Measurements from ENCODE around the gene FAM186B. TPM values are rescaled to one million over a fixed set of nuclear protein-coding genes. Genes with fewer than 3 reads are reported as not detected.
"Not testable (repeated sequence)": the region's sequence is repeated elsewhere in the genome, so short reads cannot be mapped to it uniquely, and the experiment has no call there.

The FAM186B gene
- total and polyA plus RNA-seq, 7 experiments from 2014 or later, result 0.13 to 1.1 (median 0.31) TPM

DNA sequence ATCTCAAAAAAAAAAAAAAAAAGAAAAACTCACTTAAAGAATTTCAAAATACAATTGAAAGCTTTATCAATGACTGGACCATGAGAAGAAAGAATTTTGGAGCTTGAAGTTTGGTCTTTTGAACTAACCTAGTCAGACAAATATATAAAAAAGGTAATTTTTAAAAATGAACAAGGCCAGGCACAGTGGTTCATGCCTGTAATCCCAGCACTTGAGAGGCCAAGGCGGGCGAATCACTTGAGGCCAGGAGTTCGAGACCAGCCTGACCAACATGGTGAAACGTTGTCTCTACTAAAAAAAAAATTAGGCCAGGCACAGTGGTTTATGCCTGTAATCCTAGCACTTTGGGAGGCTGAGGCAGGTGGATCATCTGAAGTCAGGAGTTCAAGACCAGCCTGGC is 5.3 kb upstream of the FAM186B start:
- Mint-ChIP-seq H3K27me3 (peaks cover 10 to 24% (median 11%) of the 10 kb centered on the region in 5 donors), H3K9me3 (peaks cover 0 to 12% (median 2%) of the 10 kb centered on the region in 11 donors)
- H3K36me3 ChIP-seq (ENCODE audit: control insufficient read depth in 2 of 3, insufficient read depth in 3 of 3, low read length in 3 of 3); H3K4me3 Mint-ChIP-seq; H3K36me3 Mint-ChIP-seq; H3K4me1 Mint-ChIP-seq; H3K9me3 ChIP-seq (ENCODE audit: control insufficient read depth in 2 of 3, low read length in 3 of 3); H3K27ac Mint-ChIP-seq; H3K27ac ChIP-seq (ENCODE audit: low read depth, low read length); H3K4me1 ChIP-seq (ENCODE audit: control insufficient read depth in 2 of 2, insufficient read depth in 2 of 2, low read length in 2 of 2); intact Hi-C loops (cut with micrococcal nuclease); H3K4me3 ChIP-seq (ENCODE audit: low read length); H3K27me3 ChIP-seq (ENCODE audit: control insufficient read depth in 2 of 2, insufficient read depth in 2 of 2, low read length in 2 of 2); DNase-seq; ATAC-seq: not testable (repeated sequence)
- CTCF ChIA-PET, result interaction anchor here (0.6 to 0.7 kb wide), 2 partner anchors 32 to 34 kb away, joined by 3 read pairs; no protein-coding TSS in a partner anchor
- POLR2A ChIA-PET, result interaction anchor here (0.6 to 0.7 kb wide), 2 partner anchors 155 to 308 kb away, joined by 4 to 7 read pairs; no protein-coding TSS in a partner anchor

DNA sequence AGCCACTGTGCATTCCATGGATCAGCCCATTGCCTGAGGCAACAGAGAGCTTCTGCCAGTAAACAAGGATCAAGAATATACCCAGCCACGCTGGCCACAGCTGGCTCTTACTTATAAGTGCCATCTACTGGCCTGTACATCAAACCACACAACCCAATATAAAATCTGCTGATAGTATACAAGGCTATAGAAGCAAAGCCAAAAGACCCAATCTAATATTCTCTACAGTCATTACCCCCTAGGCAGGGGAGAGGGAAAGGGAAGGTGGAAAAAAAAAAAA is 4.4 kb upstream of the FAM186B start:
- Mint-ChIP-seq H3K4me1 (peaks cover 0 to 10% (median 2%) of the 10 kb centered on the region in 7 donors), H3K36me3 (peaks cover 0 to 8% (median 5%) of the 10 kb centered on the region in 5 donors), H3K27ac (no peak overlapping the region), H3K27me3 (peaks cover 10 to 17% (median 11%) of the 10 kb centered on the region in 5 donors), H3K4me3 (no peak overlapping the region), H3K9me3 (peaks cover 0 to 12% (median 2%) of the 10 kb centered on the region in 11 donors)
- intact Hi-C loops (cut with micrococcal nuclease), result no loop called here
- POLR2A ChIA-PET, result interaction anchor here (0.7 kb wide), 1 partner anchor 427 kb away, joined by 3 read pairs; no protein-coding TSS in a partner anchor
- no peaks in the 10 kb centered on the region for H3K27me3 ChIP-seq (ENCODE audit: control insufficient read depth in 2 of 2, insufficient read depth in 2 of 2, low read length in 2 of 2)
- CTCF ChIA-PET, result interaction anchor here (0.6 kb wide), 1 partner anchor 96 kb away, joined by 5 read pairs; no protein-coding TSS in a partner anchor
- no peak overlapping the region for H3K4me3 ChIP-seq (ENCODE audit: low read length)
- no peaks in the 10 kb centered on the region for H3K4me1 ChIP-seq (ENCODE audit: control insufficient read depth in 2 of 2, insufficient read depth in 2 of 2, low read length in 2 of 2)
- H3K36me3 ChIP-seq (ENCODE audit: control insufficient read depth in 2 of 3, insufficient read depth in 3 of 3, low read length in 3 of 3), result no peaks in the 10 kb centered on the region
- H3K27ac ChIP-seq (ENCODE audit: low read depth, low read length), result no peak overlapping the region
- no peak for ATAC-seq
- DNase-seq, result no peak
- no peaks in the 10 kb centered on the region for H3K9me3 ChIP-seq (ENCODE audit: control insufficient read depth in 2 of 3, low read length in 3 of 3)

DNA sequence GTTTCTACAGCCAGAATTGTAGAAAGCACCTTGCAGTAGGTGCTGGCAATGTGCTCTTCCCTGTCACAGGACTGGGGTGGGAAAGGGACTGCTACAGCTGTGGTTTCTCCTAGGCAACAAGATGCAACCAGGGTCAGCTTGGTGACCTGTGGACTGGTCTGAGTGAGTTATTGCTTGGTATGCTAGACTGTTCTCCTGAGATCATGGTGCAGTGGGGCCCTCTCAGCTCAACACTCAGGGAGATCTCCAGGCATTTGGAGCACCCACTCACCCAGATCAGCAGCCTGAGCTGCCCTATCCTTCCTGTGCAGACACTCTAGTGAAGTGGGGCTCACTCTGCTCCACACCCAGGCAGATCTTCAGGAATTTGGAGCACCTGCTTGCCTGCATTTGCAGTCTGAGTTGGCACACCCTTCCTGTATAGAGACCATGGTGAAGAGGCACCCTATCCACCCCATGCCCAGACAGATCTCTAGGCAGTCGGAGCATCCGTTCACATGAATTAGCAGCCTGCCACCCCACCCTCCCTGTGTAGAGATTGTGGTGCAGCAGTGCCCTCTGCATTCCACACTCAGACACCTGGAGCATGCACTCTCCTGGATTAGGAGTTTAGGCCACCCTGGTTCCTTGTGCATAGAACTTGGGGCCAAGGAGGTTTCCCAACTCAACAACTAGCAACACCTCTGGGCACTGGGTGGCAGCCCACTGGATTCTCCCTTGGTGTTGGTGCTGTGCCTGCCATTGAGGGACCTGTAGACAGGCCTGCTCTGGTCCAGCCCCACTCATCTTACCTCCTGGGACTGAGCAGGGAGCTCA is 3.8 kb upstream of the FAM186B start:
- Histone ChIP-seq H3K27me3 (ENCODE audit: control insufficient read depth in 2 of 2, insufficient read depth in 2 of 2, low read length in 2 of 2) (no peaks in the 10 kb centered on the region), H3K36me3 (ENCODE audit: control insufficient read depth in 2 of 3, insufficient read depth in 3 of 3, low read length in 3 of 3) (no peaks in the 10 kb centered on the region), H3K4me1 (ENCODE audit: control insufficient read depth in 2 of 2, insufficient read depth in 2 of 2, low read length in 2 of 2) (no peaks in the 10 kb centered on the region), H3K9me3 (ENCODE audit: control insufficient read depth in 2 of 3, low read length in 3 of 3) (no peaks in the 10 kb centered on the region), H3K4me3 (ENCODE audit: low read length) (no peak overlapping the region), H3K27ac (ENCODE audit: low read depth, low read length) (no peak overlapping the region)
- ATAC-seq (no peak), DNase-seq (no peak)
- ChIA-PET CTCF (interaction anchor here (0.6 kb wide), 1 partner anchor 96 kb away, joined by 5 read pairs; no protein-coding TSS in a partner anchor), POLR2A (interaction anchor here (0.5 kb wide), 1 partner anchor 12 kb away, joined by 3 read pairs; no protein-coding TSS in a partner anchor)
- intact Hi-C loops (cut with micrococcal nuclease), result no loop called here
- Mint-ChIP-seq H3K27ac (no peak overlapping the region), H3K9me3 (peaks cover 0 to 12% (median 2%) of the 10 kb centered on the region in 11 donors), H3K36me3 (peaks cover 0 to 8% (median 5%) of the 10 kb centered on the region in 5 donors), H3K27me3 (peaks cover 8 to 15% (median 11%) of the 10 kb centered on the region in 5 donors), H3K4me1 (peaks cover 0 to 10% (median 2%) of the 10 kb centered on the region in 7 donors), H3K4me3 (no peak overlapping the region)

DNA sequence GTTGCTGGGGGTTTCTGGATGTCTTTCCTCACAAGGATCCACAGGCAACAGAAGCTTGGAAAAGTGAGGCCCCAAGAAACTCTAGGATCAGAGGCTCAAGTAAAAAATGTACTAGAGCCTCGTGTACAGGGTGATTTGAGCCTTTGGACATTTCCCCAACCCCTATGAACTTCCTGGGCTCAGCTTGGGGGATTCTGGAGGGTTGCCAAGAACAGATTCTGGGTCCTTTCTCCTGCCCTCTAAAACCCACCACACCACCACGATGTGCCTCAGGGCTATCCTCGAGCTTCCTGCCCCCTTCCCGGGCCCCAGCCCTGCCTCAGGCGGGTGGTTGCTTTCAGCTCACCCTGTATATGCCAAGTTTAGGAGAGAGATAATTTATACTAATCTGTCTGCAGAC is 583 bp downstream of the FAM186B start:
- ATAC-seq (no peak), DNase-seq (no peak)
- H3K27ac ChIP-seq (ENCODE audit: low read depth, low read length), result no peak overlapping the region
- H3K4me1 Mint-ChIP-seq, result peaks cover 0 to 6% (median 2%) of the 10 kb centered on the region in 7 donors
- ChIA-PET POLR2A (no interaction called here), CTCF (interaction anchor here (0.6 kb wide), 1 partner anchor 94 kb away, joined by 3 read pairs; no protein-coding TSS in a partner anchor)
- no peak overlapping the region for H3K4me3 Mint-ChIP-seq
- peaks cover 0 to under 1% (median 0%) of the 10 kb centered on the region in 5 donors for H3K36me3 Mint-ChIP-seq
- intact Hi-C loops (cut with micrococcal nuclease), result no loop called here
- no peak overlapping the region for H3K27ac Mint-ChIP-seq
- no peaks in the 10 kb centered on the region for H3K36me3 ChIP-seq (ENCODE audit: control insufficient read depth in 2 of 3, insufficient read depth in 3 of 3, low read length in 3 of 3)
- H3K9me3 ChIP-seq (ENCODE audit: control insufficient read depth in 2 of 3, low read length in 3 of 3), result no peaks in the 10 kb centered on the region
- no peak overlapping the region for H3K4me3 ChIP-seq (ENCODE audit: low read length)
- H3K27me3 ChIP-seq (ENCODE audit: control insufficient read depth in 2 of 2, insufficient read depth in 2 of 2, low read length in 2 of 2), result no peaks in the 10 kb centered on the region
- H3K4me1 ChIP-seq (ENCODE audit: control insufficient read depth in 2 of 2, insufficient read depth in 2 of 2, low read length in 2 of 2), result no peaks in the 10 kb centered on the region
- H3K9me3 Mint-ChIP-seq, result peaks cover 0 to 3% (median 0%) of the 10 kb centered on the region in 11 donors
- peaks cover 0 to 7% (median 2%) of the 10 kb centered on the region in 5 donors for H3K27me3 Mint-ChIP-seq

DNA sequence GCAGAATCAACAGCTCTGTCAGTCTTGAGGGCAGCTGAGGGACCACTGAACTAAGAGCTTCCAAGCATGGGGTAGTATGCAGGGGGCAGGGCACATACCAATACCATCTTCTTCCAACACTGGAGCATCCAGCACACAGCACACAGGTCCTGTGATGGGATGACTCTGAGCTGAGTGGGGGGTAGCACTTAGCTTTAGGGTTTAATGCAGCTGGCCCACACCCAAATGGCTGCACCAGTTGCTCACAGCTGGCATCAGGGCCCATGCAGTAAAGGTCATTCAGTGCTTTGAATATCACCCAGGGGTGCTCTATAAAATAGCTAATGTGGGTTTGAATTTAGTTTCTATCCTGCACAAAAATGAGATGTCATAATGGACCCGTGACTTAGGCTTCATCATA is 1.7 kb downstream of the FAM186B start:
- peaks cover 0 to 2% (median 0%) of the 10 kb centered on the region in 11 donors for H3K9me3 Mint-ChIP-seq
- no peak for ATAC-seq
- POLR2A ChIA-PET, result no interaction called here

DNA sequence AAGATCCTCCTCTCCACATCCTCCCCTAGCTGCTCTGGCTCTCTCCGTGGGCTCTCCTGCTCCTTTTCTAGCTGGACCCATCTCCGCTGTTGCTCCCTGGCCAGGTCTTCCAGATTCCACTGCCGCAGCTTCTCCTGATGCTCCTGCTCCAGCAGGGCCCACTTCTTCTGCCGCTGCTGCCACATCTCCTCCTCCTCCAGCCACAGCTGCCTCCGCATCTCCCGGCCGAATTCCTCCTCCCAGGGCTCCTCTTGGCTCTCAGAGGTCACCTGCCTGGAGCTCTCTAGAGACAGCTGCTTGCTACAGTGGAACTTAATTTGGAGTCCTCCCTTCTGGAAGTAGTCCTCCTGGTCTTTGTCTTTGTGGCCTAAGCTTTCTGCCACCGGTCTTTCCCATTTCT is 5.5 kb downstream of the FAM186B start:
- POLR2A ChIA-PET, result no interaction called here
- H3K27ac Mint-ChIP-seq, result no peak overlapping the region
- ATAC-seq, result no peak
- DNase-seq, result no peak
- no peaks in the 10 kb centered on the region for H3K4me1 ChIP-seq (ENCODE audit: control insufficient read depth in 2 of 2, insufficient read depth in 2 of 2, low read length in 2 of 2)
- H3K9me3 Mint-ChIP-seq, result peaks cover 0 to 1% (median 0%) of the 10 kb centered on the region in 11 donors
- no peaks in the 10 kb centered on the region for H3K27me3 ChIP-seq (ENCODE audit: control insufficient read depth in 2 of 2, insufficient read depth in 2 of 2, low read length in 2 of 2)
- H3K27ac ChIP-seq (ENCODE audit: low read depth, low read length), result no peak overlapping the region
- H3K4me1 Mint-ChIP-seq, result peaks cover 0 to 3% (median under 1%) of the 10 kb centered on the region in 7 donors
- H3K4me3 ChIP-seq (ENCODE audit: low read length), result no peak overlapping the region
- no peaks in the 10 kb centered on the region for H3K9me3 ChIP-seq (ENCODE audit: control insufficient read depth in 2 of 3, low read length in 3 of 3)
- no peaks in the 10 kb centered on the region for H3K36me3 Mint-ChIP-seq
- H3K27me3 Mint-ChIP-seq, result no peaks in the 10 kb centered on the region
- no peaks in the 10 kb centered on the region for H3K36me3 ChIP-seq (ENCODE audit: control insufficient read depth in 2 of 3, insufficient read depth in 3 of 3, low read length in 3 of 3)
- intact Hi-C loops (cut with micrococcal nuclease), result no loop called here
- H3K4me3 Mint-ChIP-seq, result no peak overlapping the region
- CTCF ChIA-PET, result no interaction called here

More for the DNA sequence above, 1.7 kb downstream of the FAM186B start:
- no peak for DNase-seq
- H3K4me3 Mint-ChIP-seq, result no peak overlapping the region
- Histone ChIP-seq H3K4me1 (ENCODE audit: control insufficient read depth in 2 of 2, insufficient read depth in 2 of 2, low read length in 2 of 2) (no peaks in the 10 kb centered on the region), H3K27ac (ENCODE audit: low read depth, low read length) (no peak overlapping the region), H3K4me3 (ENCODE audit: low read length) (no peak overlapping the region), H3K9me3 (ENCODE audit: control insufficient read depth in 2 of 3, low read length in 3 of 3) (no peaks in the 10 kb centered on the region), H3K36me3 (ENCODE audit: control insufficient read depth in 2 of 3, insufficient read depth in 3 of 3, low read length in 3 of 3) (no peaks in the 10 kb centered on the region), H3K27me3 (ENCODE audit: control insufficient read depth in 2 of 2, insufficient read depth in 2 of 2, low read length in 2 of 2) (no peaks in the 10 kb centered on the region)
- no peak overlapping the region for H3K27ac Mint-ChIP-seq
- CTCF ChIA-PET, result interaction anchor here (0.6 kb wide), 1 partner anchor 16 kb away, joined by 3 read pairs; no protein-coding TSS in a partner anchor
- H3K27me3 Mint-ChIP-seq, result peaks cover 0 to 7% (median 0%) of the 10 kb centered on the region in 5 donors
- intact Hi-C loops (cut with micrococcal nuclease), result no loop called here
- peaks cover 0 to 6% (median 4%) of the 10 kb centered on the region in 7 donors for H3K4me1 Mint-ChIP-seq
- no peaks in the 10 kb centered on the region for H3K36me3 Mint-ChIP-seq

Data from naive thymus-derived CD4-positive, alpha-beta T cell (primary cell).